ENCODE measurements around the gene FFAR2.
A peak's percentile ranks its signal among the peaks of the same experiment; 100 is the strongest.

FFAR2 gene

GRCh38 chr19:35427187-35427586, 20.9 kb upstream of the FFAR2 start:
- no peak for DNase-seq

- no peak for DNase-seq
These were observed 18.2 kb upstream of the FFAR2 start for GRCh38 chr19:35429698-35430408.

GRCh38 chr19:35430409-35431144, 17.5 kb upstream of the FFAR2 start:
- no peak for DNase-seq

DNA sequence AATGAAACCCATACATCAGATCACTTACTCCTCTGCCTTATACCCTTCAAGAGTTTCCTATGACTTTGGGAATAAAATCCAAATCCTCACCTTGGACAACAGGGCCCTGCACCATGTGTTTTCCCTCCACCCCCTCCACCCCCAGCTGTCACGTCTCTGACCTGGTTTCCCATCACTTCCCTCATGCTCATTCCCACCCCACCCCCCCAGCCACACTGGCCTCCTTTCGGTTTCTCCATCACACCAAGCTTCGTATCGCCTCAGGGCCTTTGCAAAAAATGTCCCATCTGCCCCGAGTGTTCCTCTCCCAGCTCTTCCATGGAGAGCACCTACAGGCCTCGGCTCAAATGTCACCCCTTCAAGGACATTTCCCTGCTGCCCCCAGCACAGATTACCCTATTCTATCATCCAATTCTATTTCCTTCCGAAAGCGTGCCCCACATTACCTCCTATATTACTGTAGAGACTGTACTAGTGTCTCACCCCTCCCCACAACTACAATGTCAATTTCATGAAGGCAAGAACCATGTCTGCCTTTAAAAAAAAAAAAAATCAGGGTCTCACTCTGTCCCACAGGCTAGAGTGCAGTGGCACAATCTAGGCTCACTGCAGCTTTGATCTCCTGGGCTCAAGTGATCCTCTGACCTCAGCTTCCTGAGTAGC, 16.8 kb upstream of the FFAR2 start:
- DNase-seq, result no peak

- no peak for DNase-seq
These were observed 15.1 kb upstream of the FFAR2 start for GRCh38 chr19:35432911-35433310.

GRCh38 chr19:35433448-35433847, 14.6 kb upstream of the FFAR2 start:
- DNase-seq, result no peak

DNA sequence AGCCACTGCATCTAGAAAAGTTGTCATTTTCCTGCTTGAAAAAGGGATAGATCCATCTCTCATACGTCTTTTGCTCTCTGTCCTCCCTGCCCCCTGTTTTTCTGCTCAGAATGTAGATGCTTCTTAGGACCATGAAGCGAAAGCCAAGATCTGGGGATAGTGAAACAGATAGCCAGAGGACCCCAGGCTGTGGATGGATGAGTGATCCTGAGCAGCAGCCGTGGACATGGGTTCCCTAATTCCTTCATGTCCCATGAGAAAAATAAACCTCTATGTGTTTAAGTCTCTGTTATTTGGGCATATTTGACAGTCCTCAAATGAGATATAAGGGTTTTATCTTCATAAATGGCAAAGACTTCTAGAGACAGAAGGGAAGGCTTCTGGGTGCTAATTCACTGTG, 12.2 kb upstream of the FFAR2 start:
- DNase-seq, result no peak

DNA sequence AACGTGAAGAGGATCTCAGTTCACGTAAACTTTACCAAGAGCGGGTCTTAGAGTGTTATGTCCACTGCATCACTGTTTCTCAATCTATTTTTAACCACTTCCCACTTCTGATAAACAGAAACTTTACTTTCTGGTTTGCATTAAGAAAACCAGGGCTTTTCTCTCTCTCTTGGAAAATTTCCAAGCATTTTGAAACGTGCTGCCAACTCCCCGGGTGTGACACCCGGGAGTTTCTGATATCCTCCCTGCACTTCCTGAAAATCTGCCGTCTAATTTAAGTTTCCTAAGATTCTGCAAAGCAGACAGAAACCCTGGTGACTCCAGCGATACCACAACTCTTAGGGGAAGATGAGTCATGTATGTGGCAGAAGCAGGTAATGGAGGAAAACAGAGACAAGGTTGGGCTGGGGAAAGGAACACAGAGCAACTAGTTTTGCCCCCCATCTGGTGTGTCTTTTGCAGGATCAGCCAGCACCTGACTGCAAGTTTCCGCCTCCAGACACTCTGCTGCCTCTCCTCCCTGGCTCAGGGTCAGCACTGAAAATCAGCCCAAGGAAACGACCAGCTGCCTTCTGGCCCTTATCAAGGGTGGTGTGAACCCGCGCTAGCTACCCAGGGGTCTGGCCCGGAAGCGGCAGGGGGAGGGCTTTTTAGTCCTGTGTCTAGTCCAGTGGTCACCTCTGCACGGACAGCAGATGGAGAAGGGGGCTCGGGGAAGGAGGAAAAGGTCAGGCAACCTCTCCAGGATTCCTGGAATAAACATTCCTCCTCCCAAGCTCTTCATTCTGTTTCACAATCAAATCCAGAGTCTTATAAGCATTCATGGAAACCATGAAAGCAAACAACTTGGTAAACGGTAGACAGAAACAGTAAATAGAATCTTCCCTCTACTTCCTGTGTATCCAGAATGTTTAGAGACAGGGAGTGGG, 11.3 kb upstream of the FFAR2 start:
- peak in 1 of 5 experiments; percentile 16 for DNase-seq

- DNase-seq, result no peak
These were observed 10.6 kb upstream of the FFAR2 start for GRCh38 chr19:35437406-35437951.

- no peak for DNase-seq
These were observed 10.0 kb upstream of the FFAR2 start for GRCh38 chr19:35438096-35438495.

DNA sequence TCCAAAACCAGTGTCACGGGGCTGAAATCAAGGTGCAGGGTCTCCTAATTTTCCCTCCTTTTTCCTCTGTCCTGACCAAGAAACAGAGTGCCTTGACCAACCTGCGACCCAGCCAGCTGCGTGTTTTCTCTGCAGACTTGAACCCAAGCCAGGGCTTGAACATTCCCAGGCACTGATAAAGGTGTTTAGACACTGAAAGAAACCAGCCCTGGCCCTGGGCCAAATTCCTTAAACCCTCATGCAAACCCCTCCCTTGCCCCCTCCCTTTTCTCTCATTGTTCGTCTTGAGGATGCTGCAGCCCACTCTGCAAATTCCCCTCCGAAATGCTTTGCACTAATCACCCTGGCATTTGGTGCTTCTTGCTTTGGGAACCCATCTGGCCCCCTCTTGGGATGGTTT, 9.5 kb upstream of the FFAR2 start:
- DNase-seq, result no peak

DNA sequence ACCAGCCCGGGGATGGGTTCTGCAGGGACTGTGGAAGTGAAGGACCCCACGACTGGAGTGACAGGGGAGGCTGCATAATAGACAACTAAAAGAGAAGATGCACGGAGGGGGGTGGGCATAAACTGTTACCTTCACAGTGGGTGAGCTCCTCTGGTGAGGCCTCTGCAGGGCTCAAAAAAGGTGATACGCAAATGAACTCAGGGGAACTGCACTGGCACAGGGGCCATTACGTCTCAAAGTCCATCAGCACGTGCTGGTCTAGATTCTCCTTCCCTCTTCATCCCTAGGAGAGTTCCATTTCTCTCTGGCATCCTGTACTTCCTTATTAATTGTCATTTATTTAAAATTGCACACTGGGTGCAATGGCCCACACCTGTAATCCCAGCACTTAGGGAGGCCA, 8.1 kb upstream of the FFAR2 start:
- DNase-seq, result no peak

GRCh38 chr19:35442091-35442490, 6.0 kb upstream of the FFAR2 start:
- DNase-seq, result no peak

DNA sequence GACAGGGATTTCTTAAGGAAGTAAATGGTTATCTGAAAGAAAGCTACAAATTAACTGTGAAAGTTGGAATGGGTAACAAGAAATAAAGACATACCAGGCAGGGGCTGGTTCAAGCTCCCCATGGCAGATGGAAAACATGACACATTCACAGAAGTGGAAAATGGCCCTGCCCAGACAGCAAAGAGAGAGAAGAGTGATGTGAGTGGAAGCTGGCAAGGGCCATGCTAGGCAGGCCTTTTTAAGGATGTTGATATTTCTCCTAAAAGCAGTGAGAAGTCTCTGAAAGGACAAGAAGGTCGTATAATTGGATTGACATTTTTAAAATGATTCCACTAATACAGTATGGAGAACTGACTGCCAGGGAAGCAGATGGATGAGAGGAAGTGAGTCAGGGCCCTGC, 3.3 kb upstream of the FFAR2 start:
- DNase-seq, result no peak

GRCh38 chr19:35445826-35446593, 2.0 kb upstream of the FFAR2 start:
- DNase-seq, result peak in 3 of 5 experiments; percentile 11 to 85 (median 73)

DNA sequence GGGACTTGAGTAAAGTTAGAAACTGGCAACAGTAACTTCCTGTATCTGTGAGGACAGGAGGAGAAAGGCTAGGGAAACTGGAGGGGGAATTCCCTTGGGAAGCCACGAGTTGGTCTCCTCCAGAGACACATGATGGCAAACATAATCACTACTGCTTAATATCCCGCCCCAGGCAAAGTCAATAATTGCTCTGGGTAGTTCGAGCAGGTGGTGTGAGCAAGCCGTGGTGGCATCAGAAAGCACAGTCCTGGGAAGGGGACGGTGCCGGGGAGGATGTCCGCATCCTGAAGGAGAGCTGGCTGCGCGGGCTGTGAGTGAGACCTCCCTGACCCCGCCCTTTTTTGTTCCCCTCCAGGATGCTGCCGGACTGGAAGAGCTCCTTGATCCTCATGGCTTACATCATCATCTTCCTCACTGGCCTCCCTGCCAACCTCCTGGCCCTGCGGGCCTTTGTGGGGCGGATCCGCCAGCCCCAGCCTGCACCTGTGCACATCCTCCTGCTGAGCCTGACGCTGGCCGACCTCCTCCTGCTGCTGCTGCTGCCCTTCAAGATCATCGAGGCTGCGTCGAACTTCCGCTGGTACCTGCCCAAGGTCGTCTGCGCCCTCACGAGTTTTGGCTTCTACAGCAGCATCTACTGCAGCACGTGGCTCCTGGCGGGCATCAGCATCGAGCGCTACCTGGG, 1.4 kb downstream of the FFAR2 start:
- no peak for DNase-seq

DNA sequence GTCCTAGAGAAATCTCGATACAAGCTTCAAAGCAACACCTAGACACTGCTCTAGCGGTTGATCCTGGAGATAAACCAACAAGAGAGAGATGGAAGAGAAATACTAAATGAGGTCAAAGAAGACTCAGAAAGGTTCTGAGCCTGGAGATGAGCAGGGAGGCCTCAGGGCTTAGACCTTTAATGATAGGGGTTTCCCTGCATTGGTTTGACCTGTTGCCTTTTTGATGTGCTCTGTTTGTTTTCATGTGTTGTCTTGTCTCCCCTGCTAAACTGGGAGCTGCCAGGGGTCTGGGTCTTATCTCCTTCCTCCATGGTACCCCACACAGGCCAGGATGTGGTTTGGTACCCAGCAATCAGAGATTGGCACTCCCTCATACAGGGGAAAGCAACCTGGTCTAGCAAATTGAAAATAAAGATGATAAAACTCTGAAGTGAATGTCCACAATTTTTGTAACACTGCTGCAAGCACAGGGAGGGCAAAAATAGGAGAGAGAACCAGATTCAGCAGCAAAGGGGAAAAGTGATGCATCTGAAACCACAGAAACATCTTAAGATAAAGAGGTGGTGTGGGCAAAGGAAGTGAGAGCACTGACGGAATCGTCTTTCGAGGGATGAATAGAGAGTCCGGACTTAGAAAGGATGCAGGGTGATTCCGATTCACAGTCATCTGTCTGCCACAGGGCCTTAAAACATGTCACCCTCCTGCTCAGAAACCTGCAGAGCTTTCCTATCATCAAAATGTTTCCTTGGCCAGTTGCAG, 3.5 kb downstream of the FFAR2 start:
- DNase-seq, result peak in 2 of 5 experiments; percentile 41 to 73

DNA sequence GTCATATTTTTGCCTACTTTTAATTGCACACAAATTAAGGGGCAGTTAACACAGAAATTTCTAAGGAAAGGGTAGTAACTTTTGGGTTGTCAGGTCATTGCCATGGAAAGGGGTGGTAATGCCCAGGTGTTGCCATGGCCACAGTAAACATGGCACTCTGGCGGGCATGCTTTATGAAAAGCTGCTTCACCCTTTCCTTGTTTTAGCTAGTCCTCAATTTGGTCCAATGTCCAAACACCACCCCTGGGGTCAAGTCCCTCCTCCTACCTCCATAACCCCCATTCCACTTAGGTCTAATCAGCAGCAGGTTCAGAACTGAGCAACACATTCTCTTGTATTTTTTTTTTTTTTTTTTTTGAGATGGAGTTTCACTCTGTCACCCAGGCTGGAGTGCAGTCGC, 6.6 kb downstream of the FFAR2 start:
- DNase-seq, result no peak

- DNase-seq, result peak in 1 of 5 experiments; percentile 28
These were observed 7.7 kb downstream of the FFAR2 start for GRCh38 chr19:35455616-35456201.

GRCh38 chr19:35457173-35457572, 9.1 kb downstream of the FFAR2 start:
- no peak for DNase-seq

Measured in T-helper 2 cell (primary cell).